Heart right ventricle (tissue), 16 donors: ENCODE data around the gene GMDS. TPM values are rescaled to one million over a fixed set of nuclear protein-coding genes. Genes with fewer than 3 reads are reported as not detected.

ENCODE experiments used
- ATAC-seq, 8 donors: fragments of 200-7000 bp; cut with Tn5 transposase; one replicate each; pipeline ENCODE4 v1.9.1; 2020; ENCODE audit warnings: mild to moderate bottlenecking in 8 of 8, moderate library complexity in 8 of 8, moderate number of reproducible peaks in 1 of 8
- DNase-seq, 2 donors: peaks; one replicate each; pipeline ENCODE4 v3.0.0-alpha.2; 2020
- H3K27ac ChIP-seq, 10 donors: fragments of 200-600 bp; sonication (generic) in 2 of 10; one replicate each; pipeline versions ENCODE4 v1.5.0 to v1.8.0; 2020 to 2022; ENCODE audit warnings: mild to moderate bottlenecking in 3 of 10
- H3K27me3 ChIP-seq, 7 donors: fragments of 200-600 bp; one replicate each; pipeline ENCODE4 v1.8.0; 2021 to 2022; ENCODE audit warnings: mild to moderate bottlenecking in 2 of 7
- H3K36me3 ChIP-seq, 9 donors: fragments of 200-600 bp; sonication (generic) in 1 of 9; one replicate each; pipeline versions ENCODE4 v1.5.0 to v1.8.0; 2020 to 2022; ENCODE audit warnings: mild to moderate bottlenecking in 2 of 9
- H3K4me1 ChIP-seq, 9 donors: fragments of 200-600 bp; sonication (generic) in 1 of 9; one replicate each; pipeline versions ENCODE4 v1.5.0 to v1.8.0; 2020 to 2022; ENCODE audit warnings: mild to moderate bottlenecking in 4 of 9
- H3K4me3 ChIP-seq, 10 donors: fragments of 200-600 bp; sonication (generic) in 2 of 10; one replicate each; pipeline versions ENCODE4 v1.5.0 to v1.8.0; 2020 to 2022; ENCODE audit warnings: mild to moderate bottlenecking in 7 of 10, moderate library complexity in 2 of 10
- H3K9me3 ChIP-seq, 11 donors: fragments of 200-600 bp in 10 of 11; sonication (generic) in 2 of 11; one replicate each; pipeline versions ENCODE4 v1.5.0 to v1.8.0; 2013 to 2022; ENCODE audit warnings: mild to moderate bottlenecking in 2 of 11, control low read depth in 1 of 11, moderate library complexity in 1 of 11
- WGBS, 2 donors: extraction: QIAGEN DNeasy Blood & Tissue Kit; methylation state at CpG; one replicate each; pipeline ENCODE4 v1.1.7; 2013; ENCODE audit warnings: inconsistent platforms in 1 of 2; 5-methylcytosine and 5-hydroxymethylcytosine counted together
- intact Hi-C, 10 donors: fragments of 100-400 bp; cut with DNase I; formaldehyde crosslinking; loops; one replicate each; pipeline versions ENCODE4 v1.11.1 to v1.14.2; 2022
- polyA plus RNA-seq, 2 donors: library from polyadenylated mRNA; stranded (reverse); fragments of 200-250 nt; gene quantifications; one replicate each; pipeline ENCODE4 v1.2.3, GENCODE V29; 2013
- total RNA-seq, 10 donors: library from RNA; stranded (reverse); fragmentation: NEBNext Ultra II Directional in 3 of 10; extraction: Animal tissue kit (Norgen Biotek cat#: 25700) in 3 of 10; gene quantifications; one replicate each; pipeline versions ENCODE4 v1.2.1 to v1.2.4, GENCODE V29; 2021 to 2023
- TF ChIP-seq, protein P1 (sequence below), 9 donors: fragments of 200-600 bp; sonication (generic) in 2 of 9; IDR thresholded peaks; one replicate each; pipeline versions ENCODE4 v1.5.0 to v1.8.0; 2021 to 2022; ENCODE audit warnings: antibody characterized with exemption in 9 of 9, mild to moderate bottlenecking in 5 of 9, moderate library complexity in 1 of 9
- donor health status: Arrhythmogenic right ventricular cardiomyopathy.
- donor health status: ischemic (EF 13 %, LVEDD 7.1; RV severe dilation, severe dysfunction).
- donor health status: healthy with polysubstance abuse.
- donor health status: DM: no; HTN: yes; CAD: no.
- donor health status: DM: no; HTN: no; CAD: no.
- donor health status: ischemic (EF 25% LVEDD 6.9; RV normal size, moderate dysfunction).
- donor health status: ischemic (EF 25% LVEDD 5.7; RV mildly dilated, moderate dysfunction).
- donor health status: healthy.
- donor health status: DM: yes; HTN: yes; CAD: no.
- donor health status: Ischemic cardiomyopathy.
- donor health status: ischemic (EF 35%, LVEDD 5.7; RV mildly dilated, moderate dysfunction).
- donor health status: nonischemic (EF 11% LVEDD 7.7; RV severe dilation, severe dysfunction).
- donor health status: DM: yes; HTN: yes; CAD: no.
- donor health status: PGD.
- donor health status: ischemic (EF 29% LVEDD 5.4; RV normal size, mild dysfunction).
- donor health status: nonischemic (EF 23%, LVEDD 6.1; RV moderate dilation, normal function).

GMDS gene
- total and polyA plus RNA-seq, 12 donors, result 5.0 to 10.6 (median 6.9) TPM

DNA sequence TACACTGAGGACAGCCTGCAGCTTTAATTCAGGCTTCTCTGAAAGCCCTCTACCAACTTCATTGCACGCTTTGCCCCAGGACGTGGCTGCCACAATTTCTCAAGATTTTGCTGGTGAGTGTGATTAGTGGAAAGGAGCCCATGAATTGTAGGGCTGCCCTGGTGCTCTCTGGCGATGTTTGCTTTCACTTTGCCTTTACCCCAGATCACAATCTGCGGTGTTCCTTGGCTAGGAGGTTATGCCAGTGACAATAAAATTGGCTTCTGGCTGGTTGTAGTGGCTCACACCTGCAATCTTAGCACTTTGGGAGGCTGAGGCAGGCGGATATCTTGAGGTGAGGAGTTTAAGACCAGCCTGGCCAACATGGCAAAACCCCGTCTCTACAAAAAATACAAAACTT lies 496.4 kb downstream of the GMDS start:
- Histone ChIP-seq H3K27me3 (no peaks in the 10 kb centered on the region), H3K9me3 (peaks cover 0 to 21% (median 4%) of the 10 kb centered on the region in 11 donors), H3K36me3 (no peaks in the 10 kb centered on the region), H3K27ac (no peak overlapping the region), H3K4me1 (no peaks in the 10 kb centered on the region), H3K4me3 (no peak overlapping the region)
- TF ChIP-seq, protein P1, sequence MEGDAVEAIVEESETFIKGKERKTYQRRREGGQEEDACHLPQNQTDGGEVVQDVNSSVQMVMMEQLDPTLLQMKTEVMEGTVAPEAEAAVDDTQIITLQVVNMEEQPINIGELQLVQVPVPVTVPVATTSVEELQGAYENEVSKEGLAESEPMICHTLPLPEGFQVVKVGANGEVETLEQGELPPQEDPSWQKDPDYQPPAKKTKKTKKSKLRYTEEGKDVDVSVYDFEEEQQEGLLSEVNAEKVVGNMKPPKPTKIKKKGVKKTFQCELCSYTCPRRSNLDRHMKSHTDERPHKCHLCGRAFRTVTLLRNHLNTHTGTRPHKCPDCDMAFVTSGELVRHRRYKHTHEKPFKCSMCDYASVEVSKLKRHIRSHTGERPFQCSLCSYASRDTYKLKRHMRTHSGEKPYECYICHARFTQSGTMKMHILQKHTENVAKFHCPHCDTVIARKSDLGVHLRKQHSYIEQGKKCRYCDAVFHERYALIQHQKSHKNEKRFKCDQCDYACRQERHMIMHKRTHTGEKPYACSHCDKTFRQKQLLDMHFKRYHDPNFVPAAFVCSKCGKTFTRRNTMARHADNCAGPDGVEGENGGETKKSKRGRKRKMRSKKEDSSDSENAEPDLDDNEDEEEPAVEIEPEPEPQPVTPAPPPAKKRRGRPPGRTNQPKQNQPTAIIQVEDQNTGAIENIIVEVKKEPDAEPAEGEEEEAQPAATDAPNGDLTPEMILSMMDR (IDR thresholded peaks at IDR 0.05), result no peak
- intact Hi-C loops, result no loop called here
- no peak for ATAC-seq
- 94 to 97% methylated on average over 6 of the region's 6 CpGs for WGBS, 2 donors
- no peak for DNase-seq

DNA sequence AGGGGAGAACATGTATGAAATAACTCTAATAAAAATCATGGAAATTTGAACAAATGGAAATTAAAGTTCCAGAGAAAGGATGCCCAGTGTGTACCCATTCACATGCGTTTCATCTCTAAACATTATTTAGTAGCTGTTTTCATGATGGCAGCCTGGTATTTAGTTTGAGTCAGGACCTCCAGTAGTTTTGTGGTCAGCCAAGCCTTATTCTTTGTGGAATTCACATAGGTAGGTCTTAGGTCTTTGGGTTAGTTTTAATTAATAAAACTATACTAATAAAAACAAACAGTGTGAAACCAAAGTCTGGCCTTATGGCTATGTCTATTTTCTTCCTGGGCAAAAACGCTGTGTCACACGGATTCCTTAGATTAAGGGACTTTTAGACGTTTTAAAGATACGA lies 497.9 kb downstream of the GMDS start:
- ATAC-seq (no peak), DNase-seq (no peak)

DNA sequence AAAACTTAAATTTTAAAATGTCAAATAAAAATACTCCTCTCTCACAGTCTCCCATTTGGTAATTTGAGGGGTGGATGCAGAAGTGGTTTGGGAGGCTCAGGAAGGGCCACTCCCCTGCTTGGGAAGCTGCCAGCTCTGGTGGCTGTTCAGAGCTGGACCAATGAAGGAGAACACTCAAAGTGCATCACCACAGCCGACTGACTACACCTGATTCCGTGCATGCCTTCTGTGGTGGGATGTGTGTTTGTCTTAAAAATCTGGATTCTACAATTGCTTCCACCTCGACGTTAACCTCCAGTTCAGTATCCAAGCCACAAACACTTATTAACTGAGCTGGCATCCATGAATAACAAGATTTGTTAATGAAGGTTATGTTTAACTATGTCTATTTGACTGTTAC lies 498.4 kb downstream of the GMDS start:
- TF ChIP-seq, protein P1 (IDR thresholded peaks at IDR 0.05), result no peak
- DNase-seq (no peak), ATAC-seq (no peak)
- Histone ChIP-seq H3K4me3 (no peak overlapping the region), H3K36me3 (no peaks in the 10 kb centered on the region), H3K9me3 (peaks cover 0 to 11% (median 0%) of the 10 kb centered on the region in 11 donors), H3K27me3 (no peaks in the 10 kb centered on the region), H3K27ac (no peak overlapping the region), H3K4me1 (no peaks in the 10 kb centered on the region)
- intact Hi-C loops, result loop anchor here in 1 of 10 donors (2.0 kb wide), 1 partner anchor 16 kb away; no protein-coding TSS in a partner anchor
- WGBS, 2 donors, result 81 to 88% methylated on average over 4 of the region's 4 CpGs

More for the DNA sequence above, 497.9 kb downstream of the GMDS start:
- no peak overlapping the region for H3K27ac ChIP-seq
- H3K4me3 ChIP-seq, result no peak overlapping the region
- H3K27me3 ChIP-seq, result no peaks in the 10 kb centered on the region
- WGBS, 2 donors, result 71 to 72% methylated on average over 5 of the region's 5 CpGs
- H3K36me3 ChIP-seq, result no peaks in the 10 kb centered on the region
- intact Hi-C loops, result loop anchor here in 1 of 10 donors (2.0 kb wide), 1 partner anchor 17 kb away; no protein-coding TSS in a partner anchor
- no peaks in the 10 kb centered on the region for H3K4me1 ChIP-seq
- H3K9me3 ChIP-seq, result peaks cover 0 to 16% (median 0%) of the 10 kb centered on the region in 11 donors
- TF ChIP-seq, protein P1 (IDR thresholded peaks at IDR 0.05), result no peak

DNA sequence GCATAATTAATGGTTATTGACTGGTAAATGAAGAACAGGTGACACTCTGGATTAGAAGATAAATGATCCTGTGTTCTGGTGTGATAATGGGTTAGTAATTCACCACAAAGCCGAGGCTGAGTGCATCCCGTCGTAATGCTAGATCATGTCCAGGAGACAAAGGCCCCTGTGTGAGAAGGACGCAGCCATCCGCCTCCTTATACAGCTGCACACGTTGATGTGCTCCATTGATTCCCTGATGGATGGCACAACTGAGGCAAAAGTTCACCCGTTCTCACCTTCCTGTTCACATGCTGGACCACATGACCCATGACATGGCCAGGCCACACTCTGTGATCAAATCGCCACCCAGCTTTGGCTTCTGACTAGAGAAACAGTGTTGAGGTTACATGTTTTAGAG lies 499.6 kb downstream of the GMDS start:
- intact Hi-C loops, result loop anchor here in 1 of 10 donors (2.0 kb wide), 1 partner anchor 15 kb away; no protein-coding TSS in a partner anchor
- Histone ChIP-seq H3K27ac (no peak overlapping the region), H3K27me3 (no peaks in the 10 kb centered on the region), H3K36me3 (no peaks in the 10 kb centered on the region), H3K9me3 (peaks cover 0 to 2% (median 0%) of the 10 kb centered on the region in 11 donors), H3K4me1 (no peaks in the 10 kb centered on the region), H3K4me3 (no peak overlapping the region)
- TF ChIP-seq, protein P1 (IDR thresholded peaks at IDR 0.05), result no peak
- DNase-seq (no peak), ATAC-seq (no peak)
- 87 to 91% methylated on average over 8 of the region's 8 CpGs for WGBS, 2 donors
